ENCODE results near the gene MINDY3. TPM values are rescaled to one million over a fixed set of nuclear protein-coding genes. Genes with fewer than 3 reads are reported as not detected.

Gene MINDY3
- total RNA-seq (ENCODE audit: low replicate concordance), result 36.2 and 43.6 TPM in 2 replicates

DNA sequence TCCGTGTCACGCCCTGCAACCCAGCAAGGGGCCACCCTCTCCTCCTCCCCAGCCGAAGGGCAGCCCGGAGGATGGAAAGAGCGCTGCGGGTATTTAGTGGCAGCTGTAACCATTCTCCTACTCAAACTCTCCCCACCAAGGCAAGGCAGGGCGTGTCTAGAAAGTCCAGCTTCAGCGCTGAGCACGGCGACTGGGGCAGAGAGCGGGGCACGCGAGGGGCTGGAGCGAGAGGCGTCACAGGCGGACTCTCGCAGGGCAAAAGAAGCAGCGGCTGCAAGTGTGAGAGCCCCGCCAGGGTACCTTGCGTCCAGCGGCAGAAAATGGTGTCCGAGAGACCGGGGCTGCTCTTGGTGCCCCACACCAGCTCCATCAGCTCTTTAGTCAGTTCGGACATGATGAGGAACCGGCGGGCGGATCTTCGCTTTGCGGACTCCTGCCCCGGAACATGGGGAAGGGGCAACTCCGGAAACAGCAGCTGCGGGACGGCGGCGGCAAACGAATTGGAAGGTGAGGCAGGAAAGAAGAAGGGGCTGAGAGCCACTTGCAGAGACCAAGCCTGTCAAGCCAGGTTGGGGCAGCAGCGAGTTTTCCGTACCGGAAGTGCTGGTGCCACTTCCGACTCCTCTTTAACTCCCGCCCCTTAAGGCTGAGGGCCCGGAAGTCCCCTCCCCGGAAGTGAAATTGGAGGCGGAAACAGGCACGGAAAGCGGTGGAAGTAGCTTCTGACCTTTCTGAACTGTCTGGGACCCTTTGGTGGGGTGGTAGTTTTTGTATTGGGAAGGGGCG, at the start of gene MINDY3:
MINDY3 (minus strand) TSS at position 602 of the 786 bp plus-strand sequence; CDS start at position 394, 208 bp downstream.
- TF ChIP-seq, protein P1, sequence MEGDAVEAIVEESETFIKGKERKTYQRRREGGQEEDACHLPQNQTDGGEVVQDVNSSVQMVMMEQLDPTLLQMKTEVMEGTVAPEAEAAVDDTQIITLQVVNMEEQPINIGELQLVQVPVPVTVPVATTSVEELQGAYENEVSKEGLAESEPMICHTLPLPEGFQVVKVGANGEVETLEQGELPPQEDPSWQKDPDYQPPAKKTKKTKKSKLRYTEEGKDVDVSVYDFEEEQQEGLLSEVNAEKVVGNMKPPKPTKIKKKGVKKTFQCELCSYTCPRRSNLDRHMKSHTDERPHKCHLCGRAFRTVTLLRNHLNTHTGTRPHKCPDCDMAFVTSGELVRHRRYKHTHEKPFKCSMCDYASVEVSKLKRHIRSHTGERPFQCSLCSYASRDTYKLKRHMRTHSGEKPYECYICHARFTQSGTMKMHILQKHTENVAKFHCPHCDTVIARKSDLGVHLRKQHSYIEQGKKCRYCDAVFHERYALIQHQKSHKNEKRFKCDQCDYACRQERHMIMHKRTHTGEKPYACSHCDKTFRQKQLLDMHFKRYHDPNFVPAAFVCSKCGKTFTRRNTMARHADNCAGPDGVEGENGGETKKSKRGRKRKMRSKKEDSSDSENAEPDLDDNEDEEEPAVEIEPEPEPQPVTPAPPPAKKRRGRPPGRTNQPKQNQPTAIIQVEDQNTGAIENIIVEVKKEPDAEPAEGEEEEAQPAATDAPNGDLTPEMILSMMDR (IDR thresholded peaks at IDR 0.05; ENCODE audit: insufficient read depth, low read length), result no peak
- H3K4me3 ChIP-seq (ENCODE audit: low read depth, low read length), result peak within 1 kb of the TSS; percentile 95
- peak; percentile 84 for DNase-seq (ENCODE audit: low read depth)

DNA sequence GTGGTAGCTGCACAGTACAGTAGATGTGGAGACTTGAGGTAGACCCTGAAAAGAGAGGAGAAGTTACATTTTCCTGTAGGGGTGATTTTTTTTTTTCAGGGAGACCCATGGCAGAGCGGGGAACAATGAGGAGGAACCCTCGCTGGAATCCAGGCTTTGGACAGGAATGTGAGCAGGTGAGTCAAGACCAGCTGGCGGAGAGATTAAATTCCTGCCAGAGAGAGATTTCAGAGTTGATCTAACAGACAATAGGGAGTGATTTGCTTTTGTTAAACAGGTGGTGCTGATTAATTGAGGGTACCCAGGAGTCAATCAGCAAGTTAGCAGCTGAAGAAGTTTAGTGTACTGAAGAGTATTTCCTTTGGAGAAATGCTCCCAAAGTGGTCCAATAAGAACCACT, 41.6 kb upstream of the MINDY3 start:
- H3K4me3 ChIP-seq (ENCODE audit: low read depth, low read length), result no peak overlapping the region
- TF ChIP-seq, protein P1 (IDR thresholded peaks at IDR 0.05; ENCODE audit: insufficient read depth, low read length), result no peak
- DNase-seq (ENCODE audit: low read depth), result no peak

DNA sequence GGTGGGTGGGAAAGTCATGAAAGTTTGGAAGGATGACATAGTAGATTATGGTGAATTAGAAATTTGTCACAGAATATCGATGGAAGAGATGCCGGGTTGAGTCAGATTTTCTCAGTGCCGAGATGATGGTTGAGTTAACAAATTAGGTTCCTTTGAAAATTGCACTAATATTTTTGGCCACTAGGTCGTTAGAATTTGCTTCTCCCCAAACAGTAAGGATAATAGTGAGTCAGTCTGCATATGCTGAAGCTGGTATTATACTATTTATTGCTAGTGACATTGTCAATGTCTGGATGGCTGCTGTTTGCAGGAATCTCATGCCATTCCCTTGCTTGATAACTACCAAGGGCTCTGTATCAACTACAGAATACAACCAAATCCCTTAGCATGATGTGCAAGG, 37.7 kb upstream of the MINDY3 start:
- no peak overlapping the region for H3K4me3 ChIP-seq (ENCODE audit: low read depth, low read length)
- DNase-seq (ENCODE audit: low read depth), result peak; percentile 21

DNA sequence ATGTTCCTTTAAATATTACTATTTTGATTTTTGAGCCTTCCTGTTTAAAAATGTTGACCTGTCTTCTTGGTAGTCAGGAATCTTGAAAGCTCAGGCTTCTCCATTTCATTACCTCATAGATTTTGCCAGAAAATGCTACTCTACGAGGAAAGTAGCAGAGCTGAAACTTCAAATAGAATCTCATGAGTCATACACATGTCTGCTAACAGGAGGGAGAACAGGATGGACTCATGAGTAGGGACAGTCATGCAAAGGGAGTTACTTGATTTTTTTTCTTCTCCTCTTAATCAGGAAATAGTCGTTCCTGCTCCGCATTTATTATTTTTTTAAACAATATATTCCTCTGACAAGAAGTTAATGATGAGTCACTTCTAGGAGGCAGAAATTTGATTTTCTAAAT, 37.0 kb upstream of the MINDY3 start:
- peak; percentile 16 for DNase-seq (ENCODE audit: low read depth)
- TF ChIP-seq, protein P1 (IDR thresholded peaks at IDR 0.05; ENCODE audit: insufficient read depth, low read length), result no peak

More for the DNA sequence above, 37.7 kb upstream of the MINDY3 start:
- TF ChIP-seq, protein P1 (IDR thresholded peaks at IDR 0.05; ENCODE audit: insufficient read depth, low read length), result peak; percentile 46

DNA sequence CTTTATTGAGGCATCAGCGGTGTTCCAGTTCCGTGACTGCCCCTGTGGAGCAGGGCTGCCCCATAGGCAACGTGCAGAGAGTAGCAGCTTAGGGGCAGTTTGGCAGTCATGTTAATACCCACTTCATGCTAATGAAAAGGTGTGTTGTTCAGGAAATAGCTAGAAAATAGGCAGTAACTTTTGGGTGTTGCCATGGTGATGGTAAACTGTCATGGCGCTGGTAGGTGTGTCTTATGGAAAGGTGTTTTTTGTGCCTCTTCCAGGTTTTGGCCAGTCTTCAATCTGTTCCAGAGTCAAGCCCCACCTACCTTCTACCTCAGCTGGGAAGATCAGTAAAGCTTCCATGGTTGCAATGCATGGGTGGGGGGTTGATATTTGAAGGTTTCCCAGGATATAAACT, 36.3 kb upstream of the MINDY3 start:
- TF ChIP-seq, protein P1 (IDR thresholded peaks at IDR 0.05; ENCODE audit: insufficient read depth, low read length), result no peak

More for the DNA sequence above, 37.0 kb upstream of the MINDY3 start:
- H3K4me3 ChIP-seq (ENCODE audit: low read depth, low read length), result no peak overlapping the region

DNA sequence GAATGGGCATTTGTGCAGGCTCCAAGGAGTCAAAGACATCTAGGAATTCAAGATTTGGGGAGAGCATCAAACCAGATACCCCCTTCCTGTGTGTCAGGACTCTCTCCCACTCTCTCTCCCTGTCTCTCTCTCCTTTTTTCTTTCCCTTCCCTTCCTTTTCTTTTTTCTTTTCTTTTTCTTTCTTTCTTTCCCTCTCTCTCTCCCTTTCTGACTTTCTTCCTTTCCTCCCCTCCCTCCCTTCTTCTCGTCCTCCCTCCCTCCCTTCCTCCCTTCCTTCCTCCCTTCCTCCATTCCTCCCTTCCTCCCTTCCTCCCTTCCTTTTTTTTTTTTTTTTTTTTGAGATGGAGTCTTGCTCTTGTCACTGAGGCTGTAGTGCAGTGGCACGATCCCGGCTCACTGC, 24.1 kb upstream of the MINDY3 start:
- TF ChIP-seq, protein P1 (IDR thresholded peaks at IDR 0.05; ENCODE audit: insufficient read depth, low read length), result no peak
- H3K4me3 ChIP-seq (ENCODE audit: low read depth, low read length), result no peak overlapping the region
- DNase-seq (ENCODE audit: low read depth), result no peak

More for the DNA sequence above, 36.3 kb upstream of the MINDY3 start:
- no peak overlapping the region for H3K4me3 ChIP-seq (ENCODE audit: low read depth, low read length)
- DNase-seq (ENCODE audit: low read depth), result no peak
